ENCODE measurements around the gene RPL10. TPM values are rescaled to one million over a fixed set of nuclear protein-coding genes. Genes with fewer than 3 reads are reported as not detected.

The RPL10 gene
- polyA plus RNA-seq, 2 donors, result 2,998 to 4,750 TPM

- WGBS, 2 donors, result 80 to 83% methylated on average over 24 of the region's 24 CpGs
- Histone ChIP-seq H3K4me3 (ENCODE audit: low read depth in 1 of 2, low read length in 2 of 2) (no peak overlapping the region), H3K9me3 (ENCODE audit: control insufficient read depth in 2 of 2, insufficient read depth in 1 of 2, low read depth in 1 of 2, low read length in 1 of 2) (no peaks in the 10 kb centered on the region), H3K4me1 (ENCODE audit: control insufficient read depth in 2 of 2, insufficient read depth in 2 of 2, low read length in 1 of 2) (peaks cover 3 to 6% of the 10 kb centered on the region in 2 donors), H3K27ac (ENCODE audit: low read depth in 2 of 2, low read length in 1 of 2) (no peak overlapping the region), H3K27me3 (ENCODE audit: control insufficient read depth in 1 of 2, insufficient read depth in 2 of 2, low read length in 2 of 2) (no peaks in the 10 kb centered on the region), H3K36me3 (ENCODE audit: control insufficient read depth in 2 of 2, insufficient read depth in 2 of 2, low read length in 1 of 2) (peaks cover 0 to 83% of the 10 kb centered on the region in 2 donors)
Measured at GRCh38 chrX:154353172-154353843, 44.9 kb upstream of the RPL10 start.

DNA sequence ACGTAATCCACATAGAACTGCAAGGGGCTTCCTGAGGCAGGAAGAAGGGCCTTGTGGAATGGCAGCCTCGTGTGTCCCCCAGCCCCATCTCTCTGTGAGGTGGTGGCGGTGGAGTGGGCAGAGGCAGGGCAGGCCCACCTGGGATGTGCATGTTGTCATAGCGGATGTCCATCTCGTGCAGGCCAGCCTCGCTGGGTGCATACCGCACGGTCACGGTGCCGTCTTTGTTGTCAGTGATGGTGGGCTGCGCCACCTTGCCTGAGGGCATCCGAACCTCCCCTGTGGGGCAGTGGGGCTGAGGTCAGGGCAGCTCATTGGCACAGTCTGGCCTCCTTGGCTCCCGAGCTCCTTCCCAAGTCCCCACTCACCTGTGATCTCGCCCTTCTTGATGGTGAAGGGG lies 44.2 kb upstream of the RPL10 start:
- Histone ChIP-seq H3K27me3 (ENCODE audit: control insufficient read depth in 1 of 2, insufficient read depth in 2 of 2, low read length in 2 of 2) (no peaks in the 10 kb centered on the region), H3K4me1 (ENCODE audit: control insufficient read depth in 2 of 2, insufficient read depth in 2 of 2, low read length in 1 of 2) (peaks cover 3 to 6% of the 10 kb centered on the region in 2 donors), H3K36me3 (ENCODE audit: control insufficient read depth in 2 of 2, insufficient read depth in 2 of 2, low read length in 1 of 2) (peaks cover 0 to 85% of the 10 kb centered on the region in 2 donors), H3K4me3 (ENCODE audit: low read depth in 1 of 2, low read length in 2 of 2) (no peak overlapping the region), H3K9me3 (ENCODE audit: control insufficient read depth in 2 of 2, insufficient read depth in 1 of 2, low read depth in 1 of 2, low read length in 1 of 2) (no peaks in the 10 kb centered on the region), H3K27ac (ENCODE audit: low read depth in 2 of 2, low read length in 1 of 2) (no peak overlapping the region)
- WGBS, 2 donors, result 73 to 81% methylated on average over 13 to 14 of the region's 14 CpGs

DNA sequence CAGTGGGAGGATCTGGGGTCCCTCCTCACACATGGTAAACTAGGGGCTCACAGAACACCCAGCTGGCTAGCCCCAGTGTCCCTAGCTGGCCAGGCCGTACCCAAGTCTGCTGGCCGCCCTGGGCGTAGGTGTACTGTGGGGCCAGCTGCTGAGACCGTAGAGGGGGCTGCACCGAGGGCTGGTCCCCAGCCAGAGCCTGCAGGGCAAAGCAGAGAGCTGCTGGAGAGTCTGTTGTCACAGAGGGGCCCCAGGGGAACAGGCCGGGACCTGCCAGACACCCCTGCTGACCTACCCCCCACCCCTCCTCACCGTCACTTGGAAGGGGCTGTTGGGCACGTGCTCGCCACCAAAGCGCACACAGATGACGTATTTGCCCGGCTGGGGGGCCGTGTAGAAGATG lies 43.7 kb upstream of the RPL10 start:
- peaks cover 0 to 85% of the 10 kb centered on the region in 2 donors for H3K36me3 ChIP-seq (ENCODE audit: control insufficient read depth in 2 of 2, insufficient read depth in 2 of 2, low read length in 1 of 2)
- H3K4me1 ChIP-seq (ENCODE audit: control insufficient read depth in 2 of 2, insufficient read depth in 2 of 2, low read length in 1 of 2), result peaks cover 3 to 6% of the 10 kb centered on the region in 2 donors
- no peaks in the 10 kb centered on the region for H3K27me3 ChIP-seq (ENCODE audit: control insufficient read depth in 1 of 2, insufficient read depth in 2 of 2, low read length in 2 of 2)
- H3K9me3 ChIP-seq (ENCODE audit: control insufficient read depth in 2 of 2, insufficient read depth in 1 of 2, low read depth in 1 of 2, low read length in 1 of 2), result no peaks in the 10 kb centered on the region
- 73 to 78% methylated on average over 13 of the region's 13 CpGs for WGBS, 2 donors
- no peak overlapping the region for H3K27ac ChIP-seq (ENCODE audit: low read depth in 2 of 2, low read length in 1 of 2)
- no peak overlapping the region for H3K4me3 ChIP-seq (ENCODE audit: low read depth in 1 of 2, low read length in 2 of 2)

GRCh38 chrX:154355094-154355775 lies 42.9 kb upstream of the RPL10 start:
- Histone ChIP-seq H3K4me1 (ENCODE audit: control insufficient read depth in 2 of 2, insufficient read depth in 2 of 2, low read length in 1 of 2) (peaks cover 3 to 6% of the 10 kb centered on the region in 2 donors), H3K27ac (ENCODE audit: low read depth in 2 of 2, low read length in 1 of 2) (no peak overlapping the region), H3K4me3 (ENCODE audit: low read depth in 1 of 2, low read length in 2 of 2) (no peak overlapping the region), H3K36me3 (ENCODE audit: control insufficient read depth in 2 of 2, insufficient read depth in 2 of 2, low read length in 1 of 2) (peaks cover 0 to 84% of the 10 kb centered on the region in 2 donors), H3K9me3 (ENCODE audit: control insufficient read depth in 2 of 2, insufficient read depth in 1 of 2, low read depth in 1 of 2, low read length in 1 of 2) (no peaks in the 10 kb centered on the region), H3K27me3 (ENCODE audit: control insufficient read depth in 1 of 2, insufficient read depth in 2 of 2, low read length in 2 of 2) (no peaks in the 10 kb centered on the region)
- 70 to 75% methylated on average over 28 to 30 of the region's 30 CpGs for WGBS, 2 donors

- no peaks in the 10 kb centered on the region for H3K9me3 ChIP-seq (ENCODE audit: control insufficient read depth in 2 of 2, insufficient read depth in 1 of 2, low read depth in 1 of 2, low read length in 1 of 2)
- H3K4me3 ChIP-seq (ENCODE audit: low read depth in 1 of 2, low read length in 2 of 2), result no peak overlapping the region
- WGBS, 2 donors, result 73 to 78% methylated on average over 11 to 12 of the region's 12 CpGs
- peaks cover 3 to 5% of the 10 kb centered on the region in 2 donors for H3K4me1 ChIP-seq (ENCODE audit: control insufficient read depth in 2 of 2, insufficient read depth in 2 of 2, low read length in 1 of 2)
- H3K27ac ChIP-seq (ENCODE audit: low read depth in 2 of 2, low read length in 1 of 2), result no peak overlapping the region
- no peaks in the 10 kb centered on the region for H3K27me3 ChIP-seq (ENCODE audit: control insufficient read depth in 1 of 2, insufficient read depth in 2 of 2, low read length in 2 of 2)
- peaks cover 0 to 83% of the 10 kb centered on the region in 2 donors for H3K36me3 ChIP-seq (ENCODE audit: control insufficient read depth in 2 of 2, insufficient read depth in 2 of 2, low read length in 1 of 2)
Measured at GRCh38 chrX:154355776-154356140, 42.4 kb upstream of the RPL10 start.

DNA sequence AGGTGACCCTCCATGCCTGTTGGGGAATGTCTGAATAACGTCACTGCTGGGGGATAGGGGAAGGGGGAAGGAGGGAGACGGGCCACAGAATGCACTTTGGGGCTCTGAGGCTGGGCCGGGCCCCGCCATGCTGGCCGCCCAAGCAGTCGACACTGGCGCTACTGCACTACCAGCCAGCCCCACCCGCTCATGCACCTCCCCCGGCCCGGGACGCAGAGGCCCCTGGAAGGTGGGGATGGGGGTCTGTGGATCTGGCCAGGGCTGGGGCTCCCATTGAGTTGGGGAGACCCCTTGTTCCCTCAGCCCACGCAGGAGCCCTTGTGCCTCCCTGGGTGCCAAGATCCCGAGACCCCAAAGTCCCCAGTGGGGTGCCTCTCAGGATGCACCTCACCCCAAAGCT lies 41.6 kb upstream of the RPL10 start:
- H3K4me1 ChIP-seq (ENCODE audit: control insufficient read depth in 2 of 2, insufficient read depth in 2 of 2, low read length in 1 of 2), result no peaks in the 10 kb centered on the region
- H3K36me3 ChIP-seq (ENCODE audit: control insufficient read depth in 2 of 2, insufficient read depth in 2 of 2, low read length in 1 of 2), result peaks cover 0 to 83% of the 10 kb centered on the region in 2 donors
- no peak overlapping the region for H3K4me3 ChIP-seq (ENCODE audit: low read depth in 1 of 2, low read length in 2 of 2)
- H3K27ac ChIP-seq (ENCODE audit: low read depth in 2 of 2, low read length in 1 of 2), result no peak overlapping the region
- no peaks in the 10 kb centered on the region for H3K27me3 ChIP-seq (ENCODE audit: control insufficient read depth in 1 of 2, insufficient read depth in 2 of 2, low read length in 2 of 2)
- H3K9me3 ChIP-seq (ENCODE audit: control insufficient read depth in 2 of 2, insufficient read depth in 1 of 2, low read depth in 1 of 2, low read length in 1 of 2), result no peaks in the 10 kb centered on the region
- WGBS, 2 donors, result 70 to 78% methylated on average over 13 of the region's 13 CpGs

GRCh38 chrX:154357205-154357604 lies 41.0 kb upstream of the RPL10 start:
- Histone ChIP-seq H3K27me3 (ENCODE audit: control insufficient read depth in 1 of 2, insufficient read depth in 2 of 2, low read length in 2 of 2) (no peaks in the 10 kb centered on the region), H3K4me1 (ENCODE audit: control insufficient read depth in 2 of 2, insufficient read depth in 2 of 2, low read length in 1 of 2) (no peaks in the 10 kb centered on the region), H3K36me3 (ENCODE audit: control insufficient read depth in 2 of 2, insufficient read depth in 2 of 2, low read length in 1 of 2) (peaks cover 0 to 89% of the 10 kb centered on the region in 2 donors), H3K27ac (ENCODE audit: low read depth in 2 of 2, low read length in 1 of 2) (no peak overlapping the region), H3K4me3 (ENCODE audit: low read depth in 1 of 2, low read length in 2 of 2) (no peak overlapping the region), H3K9me3 (ENCODE audit: control insufficient read depth in 2 of 2, insufficient read depth in 1 of 2, low read depth in 1 of 2, low read length in 1 of 2) (no peaks in the 10 kb centered on the region)
- WGBS, 2 donors, result 76 to 86% methylated on average over 27 of the region's 27 CpGs

DNA sequence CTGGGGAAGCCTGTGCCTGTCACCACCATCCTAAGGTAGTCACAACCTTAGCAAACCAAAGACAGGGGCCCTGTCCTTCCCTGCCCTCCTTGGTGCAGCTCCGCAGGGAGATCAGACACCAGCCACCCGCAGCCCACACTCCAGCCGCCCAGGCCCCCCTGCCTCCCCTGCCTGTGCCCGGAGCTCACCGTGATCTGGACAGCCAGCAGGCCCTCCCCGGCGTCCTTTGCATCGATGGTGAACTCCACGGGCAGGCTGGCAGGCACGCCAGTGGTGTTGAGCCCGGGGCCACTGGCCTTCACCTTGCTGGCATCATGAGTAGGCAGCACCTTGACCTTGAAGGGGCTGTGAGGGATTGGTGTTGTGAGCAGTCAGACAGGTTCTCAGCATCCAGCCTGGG lies 40.2 kb upstream of the RPL10 start:
- Histone ChIP-seq H3K27me3 (ENCODE audit: control insufficient read depth in 1 of 2, insufficient read depth in 2 of 2, low read length in 2 of 2) (no peaks in the 10 kb centered on the region), H3K36me3 (ENCODE audit: control insufficient read depth in 2 of 2, insufficient read depth in 2 of 2, low read length in 1 of 2) (peaks cover 0 to 89% of the 10 kb centered on the region in 2 donors), H3K4me1 (ENCODE audit: control insufficient read depth in 2 of 2, insufficient read depth in 2 of 2, low read length in 1 of 2) (no peaks in the 10 kb centered on the region), H3K4me3 (ENCODE audit: low read depth in 1 of 2, low read length in 2 of 2) (no peak overlapping the region), H3K27ac (ENCODE audit: low read depth in 2 of 2, low read length in 1 of 2) (no peak overlapping the region), H3K9me3 (ENCODE audit: control insufficient read depth in 2 of 2, insufficient read depth in 1 of 2, low read depth in 1 of 2, low read length in 1 of 2) (no peaks in the 10 kb centered on the region)
- 79 to 84% methylated on average over 11 of the region's 11 CpGs for WGBS, 2 donors

GRCh38 chrX:154358829-154359228 lies 39.3 kb upstream of the RPL10 start:
- Histone ChIP-seq H3K27ac (ENCODE audit: low read depth in 2 of 2, low read length in 1 of 2) (no peak overlapping the region), H3K4me1 (ENCODE audit: control insufficient read depth in 2 of 2, insufficient read depth in 2 of 2, low read length in 1 of 2) (no peaks in the 10 kb centered on the region), H3K4me3 (ENCODE audit: low read depth in 1 of 2, low read length in 2 of 2) (no peak overlapping the region), H3K36me3 (ENCODE audit: control insufficient read depth in 2 of 2, insufficient read depth in 2 of 2, low read length in 1 of 2) (peaks cover 0 to 83% of the 10 kb centered on the region in 2 donors), H3K27me3 (ENCODE audit: control insufficient read depth in 1 of 2, insufficient read depth in 2 of 2, low read length in 2 of 2) (no peaks in the 10 kb centered on the region), H3K9me3 (ENCODE audit: control insufficient read depth in 2 of 2, insufficient read depth in 1 of 2, low read depth in 1 of 2, low read length in 1 of 2) (no peaks in the 10 kb centered on the region)
- 80 to 81% methylated on average over 6 of the region's 6 CpGs for WGBS, 2 donors

Measured in esophagus (tissue), 2 donors.